Measurements from ENCODE around the gene ZCCHC10.

- TF ChIP-seq, protein P1, sequence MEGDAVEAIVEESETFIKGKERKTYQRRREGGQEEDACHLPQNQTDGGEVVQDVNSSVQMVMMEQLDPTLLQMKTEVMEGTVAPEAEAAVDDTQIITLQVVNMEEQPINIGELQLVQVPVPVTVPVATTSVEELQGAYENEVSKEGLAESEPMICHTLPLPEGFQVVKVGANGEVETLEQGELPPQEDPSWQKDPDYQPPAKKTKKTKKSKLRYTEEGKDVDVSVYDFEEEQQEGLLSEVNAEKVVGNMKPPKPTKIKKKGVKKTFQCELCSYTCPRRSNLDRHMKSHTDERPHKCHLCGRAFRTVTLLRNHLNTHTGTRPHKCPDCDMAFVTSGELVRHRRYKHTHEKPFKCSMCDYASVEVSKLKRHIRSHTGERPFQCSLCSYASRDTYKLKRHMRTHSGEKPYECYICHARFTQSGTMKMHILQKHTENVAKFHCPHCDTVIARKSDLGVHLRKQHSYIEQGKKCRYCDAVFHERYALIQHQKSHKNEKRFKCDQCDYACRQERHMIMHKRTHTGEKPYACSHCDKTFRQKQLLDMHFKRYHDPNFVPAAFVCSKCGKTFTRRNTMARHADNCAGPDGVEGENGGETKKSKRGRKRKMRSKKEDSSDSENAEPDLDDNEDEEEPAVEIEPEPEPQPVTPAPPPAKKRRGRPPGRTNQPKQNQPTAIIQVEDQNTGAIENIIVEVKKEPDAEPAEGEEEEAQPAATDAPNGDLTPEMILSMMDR (IDR thresholded peaks at IDR 0.05; ENCODE audit: low read length), result no peak
- TF ChIP-seq EZH2 (IDR thresholded peaks at IDR 0.05; ENCODE audit: borderline replicate concordance, low read length), result no peak
These were observed 45.7 kb upstream of the ZCCHC10 start for GRCh38 chr5:133072021-133072420.

Measured in OCI-LY1 (cell line).